ENCODE results near the gene CDCP1.
"Not testable (repeated sequence)": the region's sequence is repeated elsewhere in the genome, so short reads cannot be mapped to it uniquely, and the experiment has no call there.

CDCP1 gene

GRCh38 chr3:45053805-45054195 lies 92.4 kb downstream of the CDCP1 start:
- DNase-seq, result not testable (repeated sequence)

- DNase-seq, result no peak
Measured at GRCh38 chr3:45051685-45052084, 94.5 kb downstream of the CDCP1 start.

DNA sequence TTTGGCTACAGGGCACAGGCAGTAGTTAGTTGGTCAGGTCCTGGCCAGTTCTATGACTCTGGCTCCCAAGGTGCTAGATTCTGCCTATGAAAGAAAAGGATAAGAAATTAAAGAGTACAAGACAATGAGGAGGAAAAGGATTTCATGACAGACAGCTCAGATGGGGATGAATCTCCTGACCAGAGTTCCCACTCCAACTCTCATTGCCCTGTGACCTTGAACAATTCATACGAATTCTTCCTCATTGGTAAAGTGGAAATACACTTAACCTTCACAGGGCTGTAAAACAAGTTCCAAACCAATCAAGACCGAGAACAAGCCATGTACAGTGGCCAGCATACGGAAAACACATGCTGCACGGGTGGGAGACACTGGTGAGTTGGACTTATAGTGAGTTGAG lies 96.4 kb downstream of the CDCP1 start:
- DNase-seq, result no peak

- no peak for DNase-seq
Measured at GRCh38 chr3:45048244-45048643, 97.9 kb downstream of the CDCP1 start.

DNA sequence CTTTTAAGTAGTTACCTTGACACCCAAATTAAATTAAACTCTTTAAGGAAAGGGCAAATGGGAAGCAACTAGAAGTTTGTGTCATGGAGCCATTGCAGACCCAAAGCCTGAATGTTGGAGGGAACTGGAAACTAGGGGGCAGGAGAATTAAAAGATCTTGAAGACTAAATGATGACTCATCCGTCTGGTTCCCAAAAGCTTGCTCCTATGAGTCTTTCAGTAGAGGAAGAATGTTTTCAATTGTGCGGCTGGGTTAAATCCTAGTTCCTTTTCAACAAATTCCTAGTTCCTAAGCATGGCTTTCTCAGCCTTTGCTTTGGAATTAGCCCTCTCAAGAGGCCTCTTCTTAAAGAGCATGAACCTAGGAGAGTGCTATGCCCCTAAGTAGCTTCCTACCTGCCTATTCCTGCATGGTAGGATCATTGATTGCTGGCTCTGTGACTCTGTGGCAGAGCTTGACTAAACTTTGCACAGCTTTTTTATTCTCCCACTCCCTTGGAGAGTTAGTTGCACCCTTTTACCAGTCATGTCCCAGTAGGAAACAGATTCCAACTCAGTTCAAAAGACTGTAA lies 102.4 kb downstream of the CDCP1 start:
- DNase-seq, result peak; percentile 93

DNA sequence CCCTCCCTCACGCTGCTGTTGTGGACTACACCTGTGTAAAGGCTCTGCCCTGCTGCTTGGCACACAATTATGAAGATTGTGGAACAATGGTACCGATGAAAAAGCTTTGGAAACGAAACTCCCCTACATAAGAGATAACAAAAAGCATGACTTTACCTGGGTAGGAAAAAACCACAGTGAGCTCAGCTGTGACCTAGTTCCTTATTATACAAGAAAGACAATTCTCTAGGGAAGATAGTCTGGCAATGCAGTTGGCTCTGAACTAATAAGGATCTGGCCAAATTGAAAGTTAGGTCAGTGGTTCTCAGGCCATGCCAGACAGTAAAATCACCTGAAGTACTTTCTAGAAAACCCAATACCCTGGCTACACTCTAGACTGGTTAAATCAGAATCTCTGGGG lies 104.0 kb downstream of the CDCP1 start:
- no peak for DNase-seq

GRCh38 chr3:45041666-45042065 lies 104.5 kb downstream of the CDCP1 start:
- DNase-seq, result no peak

- peak; percentile 95 for DNase-seq
Measured at GRCh38 chr3:45037720-45038455, 108.3 kb downstream of the CDCP1 start.

- DNase-seq, result peak; percentile 57
Measured at GRCh38 chr3:45035441-45036301, 110.5 kb downstream of the CDCP1 start.

DNA sequence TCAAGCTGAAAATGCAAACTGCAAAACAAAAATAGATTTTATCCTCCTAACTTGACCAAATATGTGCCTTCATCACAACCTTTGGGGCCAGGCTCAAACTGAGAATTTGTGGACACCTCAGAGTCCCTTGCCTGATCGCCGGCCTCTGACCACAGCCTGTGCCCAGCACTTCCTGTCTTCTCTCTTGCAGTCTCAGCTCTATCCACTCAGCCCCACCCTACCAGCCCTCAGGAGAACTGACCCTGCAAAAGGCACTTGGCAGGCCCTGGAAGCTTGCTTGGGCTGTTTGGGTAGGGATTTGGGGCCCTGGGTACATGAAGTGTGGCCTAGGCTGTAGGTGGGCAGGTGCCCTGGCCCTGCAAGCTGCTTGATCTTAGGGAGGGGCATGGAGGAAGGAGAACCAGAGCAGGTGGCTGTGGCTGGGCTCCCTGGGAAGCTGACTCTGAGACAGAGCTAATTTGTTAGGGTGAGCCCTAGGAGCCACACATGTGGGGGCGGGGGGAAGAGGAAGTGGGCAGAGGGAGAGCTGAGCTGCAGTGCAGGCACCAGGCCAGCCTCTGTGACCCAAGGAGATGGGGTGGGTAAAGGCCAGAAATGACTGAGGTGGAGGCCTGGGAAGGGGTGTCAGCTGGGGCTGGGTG lies 111.4 kb downstream of the CDCP1 start:
- DNase-seq, result no peak

DNA sequence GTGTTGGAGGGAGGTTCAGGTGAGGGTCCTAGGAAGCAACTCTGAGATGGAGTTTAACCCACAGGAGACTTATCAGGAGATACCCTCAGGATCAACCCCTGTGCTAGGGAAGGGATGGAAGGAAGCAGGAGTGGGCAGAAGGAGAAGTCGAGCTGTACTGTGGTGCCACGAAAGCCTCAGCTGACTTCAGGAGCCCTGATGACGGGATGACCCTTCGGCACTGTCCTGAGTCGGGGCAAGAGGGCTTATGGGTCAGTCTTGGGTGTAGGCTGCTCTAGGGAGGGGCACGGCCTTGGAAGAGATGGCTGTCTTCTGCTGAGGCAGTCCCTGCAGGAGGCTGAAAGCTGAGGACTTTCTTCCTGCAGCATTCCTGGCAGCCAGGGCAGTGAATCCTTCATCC lies 112.4 kb downstream of the CDCP1 start:
- DNase-seq, result no peak
